Ishikawa (cell line): Measurements from ENCODE around the gene FAM81A.

Experiments
- CEBPB ChIP-seq: IDR thresholded peaks from 2 replicates; pipeline ENCODE4 v1.6.1; 2012
- EP300 ChIP-seq: IDR thresholded peaks from 2 replicates; pipeline ENCODE4 v1.6.1; 2012; ENCODE audit warnings: borderline replicate concordance
- MAX ChIP-seq: IDR thresholded peaks from 2 replicates; pipeline ENCODE4 v1.6.1; 2012
- NFIC ChIP-seq: IDR thresholded peaks from 2 replicates; pipeline ENCODE4 v1.6.1; 2012
- TCF12 ChIP-seq: IDR thresholded peaks from 2 replicates; pipeline ENCODE4 v1.6.1; 2012; ENCODE audit warnings: low read depth
- TEAD4 ChIP-seq: IDR thresholded peaks from 2 replicates; pipeline ENCODE4 v1.6.1; 2012
- USF1 ChIP-seq: IDR thresholded peaks from 2 replicates; pipeline ENCODE4 v1.6.1; 2012
- YY1 ChIP-seq: IDR thresholded peaks from 2 replicates; pipeline ENCODE4 v1.6.1; 2012; ENCODE audit warnings: low read depth
- ZBTB7A ChIP-seq: IDR thresholded peaks from 2 replicates; pipeline ENCODE4 v1.6.1; 2012; ENCODE audit warnings: low read depth

- TF ChIP-seq EP300 = no peak
- no peak for TF ChIP-seq CEBPB
- TF ChIP-seq MAX = peak; percentile 69
- TF ChIP-seq NFIC = no peak
- TF ChIP-seq TEAD4 = peak; percentile 36; the same call in 1 of the 2 replicates
- TF ChIP-seq YY1 = no peak
- no peak for TF ChIP-seq TCF12
- TF ChIP-seq USF1 = no peak
- TF ChIP-seq ZBTB7A = no peak
These were observed 91.0 kb downstream of the FAM81A start for GRCh38 chr15:59528961-59529402.
